Measurements from ENCODE around the gene ARID5B.
"Not testable (repeated sequence)": the region's sequence is repeated elsewhere in the genome, so short reads cannot be mapped to it uniquely, and the experiment has no call there.

Gene ARID5B

GRCh38 chr10:62018131-62018911, 116.8 kb downstream of the ARID5B start:
- no peak overlapping the region for H3K4me3 ChIP-seq (ENCODE audit: low read length)

DNA sequence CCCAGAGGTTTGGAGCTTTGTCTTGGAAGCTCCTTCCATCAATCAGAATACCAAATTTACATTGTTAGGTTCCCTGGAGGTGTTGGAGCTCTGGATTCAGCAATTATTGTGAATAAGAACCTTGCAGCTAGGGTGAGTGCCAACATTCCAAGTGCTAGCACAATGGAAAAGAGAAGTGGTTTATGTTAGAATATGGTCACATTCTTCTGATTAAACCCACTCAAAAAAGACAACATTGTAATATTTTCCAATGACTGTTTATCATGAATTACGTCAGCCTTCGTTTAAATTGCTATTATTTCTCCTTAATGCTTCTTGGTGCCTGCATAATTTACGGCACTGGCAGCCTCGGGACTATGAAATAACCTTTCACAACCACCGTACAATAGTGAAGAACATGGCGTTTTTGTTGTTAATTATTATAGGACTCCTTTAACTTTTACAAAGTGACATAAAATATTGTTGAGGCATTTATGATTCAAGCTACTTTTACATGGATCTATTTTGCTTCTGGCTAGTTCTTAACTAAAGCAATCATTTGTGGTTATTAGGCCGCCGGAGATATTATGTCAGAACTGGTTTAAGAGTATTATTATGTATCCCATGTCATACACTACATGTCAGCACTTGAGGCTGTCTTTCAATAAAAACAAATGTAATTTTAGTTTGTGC, 117.7 kb downstream of the ARID5B start:
- no peak overlapping the region for H3K4me3 ChIP-seq (ENCODE audit: low read length)
- no peak for TF ChIP-seq ZNF274 (IDR thresholded peaks at IDR 0.05; ENCODE audit: low read depth, low read length)

More at GRCh38 chr10:62018131-62018911, 116.8 kb downstream of the ARID5B start:
- no peak for TF ChIP-seq ZNF274 (IDR thresholded peaks at IDR 0.05; ENCODE audit: low read depth, low read length)

DNA sequence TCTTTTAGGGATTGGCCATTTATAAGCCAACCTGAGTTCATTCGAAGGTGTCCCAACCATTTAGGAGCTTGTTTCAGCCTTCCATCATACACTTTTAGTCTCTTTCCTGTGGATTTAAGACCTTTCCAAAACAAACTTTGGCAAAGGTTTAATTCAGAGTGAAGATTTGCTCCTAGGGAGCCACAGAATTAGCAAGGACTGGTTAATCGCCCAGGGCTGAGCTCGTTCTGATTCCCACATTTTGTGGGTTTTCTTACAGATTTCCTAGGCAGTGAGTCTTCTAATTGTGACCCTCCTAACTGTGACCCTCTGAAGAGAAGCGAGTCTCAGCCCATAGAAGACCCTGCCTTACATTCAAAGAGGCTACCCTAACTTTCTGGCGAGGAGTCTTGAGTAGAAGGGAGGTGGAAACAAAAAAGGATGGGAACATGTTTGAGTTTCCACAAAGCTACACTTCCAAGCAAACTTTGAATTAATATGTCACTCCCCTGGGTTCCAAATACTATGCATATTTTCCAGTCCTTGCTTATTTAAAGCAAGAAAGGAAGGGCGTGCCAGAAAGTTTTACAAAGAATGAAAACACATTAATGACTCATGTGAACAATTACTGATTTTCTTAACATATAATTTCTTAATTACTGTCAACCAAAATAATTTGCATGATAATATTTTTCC, 118.3 kb downstream of the ARID5B start:
- peak overlapping the region; percentile 29; the same call in 1 of the 2 replicates for H3K4me3 ChIP-seq (ENCODE audit: low read length)
- TF ChIP-seq ZNF274 (IDR thresholded peaks at IDR 0.05; ENCODE audit: low read depth, low read length) = no peak

DNA sequence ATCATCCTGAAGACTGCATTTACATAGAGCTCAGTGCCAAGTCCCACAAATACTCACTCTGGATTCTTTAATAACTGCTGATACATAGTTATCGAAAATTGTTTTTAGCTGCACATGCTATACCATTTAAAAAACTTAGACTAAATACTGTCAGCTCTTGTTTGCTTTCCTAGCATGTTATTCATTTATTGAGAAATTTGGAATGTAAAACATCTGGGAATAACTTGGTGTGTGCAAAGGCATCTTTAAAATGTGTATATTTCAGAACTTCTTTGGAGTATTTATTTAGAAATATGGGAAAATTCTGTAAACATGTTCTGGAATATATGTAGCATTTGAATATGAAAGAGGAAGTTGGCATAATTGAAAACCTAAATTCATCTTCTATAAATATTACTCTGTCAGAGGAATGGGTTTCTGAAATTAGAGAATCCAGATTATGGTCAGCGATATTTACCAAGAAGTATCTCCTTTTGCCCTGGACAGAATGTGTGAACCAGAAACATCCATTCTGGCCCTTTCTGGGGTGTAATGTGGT, 119.7 kb downstream of the ARID5B start:
- H3K4me3 ChIP-seq (ENCODE audit: low read length) = no peak overlapping the region
- TF ChIP-seq ZNF274 (IDR thresholded peaks at IDR 0.05; ENCODE audit: low read depth, low read length) = no peak

- TF ChIP-seq ZNF274 (IDR thresholded peaks at IDR 0.05; ENCODE audit: low read depth, low read length) = no peak
Observed at GRCh38 chr10:62021978-62022802, 120.7 kb downstream of the ARID5B start.

GRCh38 chr10:62022830-62023229, 121.3 kb downstream of the ARID5B start:
- H3K4me3 ChIP-seq (ENCODE audit: low read length) = no peak overlapping the region
- TF ChIP-seq ZNF274 (IDR thresholded peaks at IDR 0.05; ENCODE audit: low read depth, low read length) = no peak

More at GRCh38 chr10:62021978-62022802, 120.7 kb downstream of the ARID5B start:
- H3K4me3 ChIP-seq (ENCODE audit: low read length) = no peak overlapping the region

GRCh38 chr10:62023329-62023728, 121.8 kb downstream of the ARID5B start:
- no peak overlapping the region for H3K4me3 ChIP-seq (ENCODE audit: low read length)
- no peak for TF ChIP-seq ZNF274 (IDR thresholded peaks at IDR 0.05; ENCODE audit: low read depth, low read length)

- TF ChIP-seq ZNF274 (IDR thresholded peaks at IDR 0.05; ENCODE audit: low read depth, low read length) = no peak
- no peak overlapping the region for H3K4me3 ChIP-seq (ENCODE audit: low read length)
Observed at GRCh38 chr10:62024026-62024701, 122.7 kb downstream of the ARID5B start.

- H3K4me3 ChIP-seq (ENCODE audit: low read length) = no peak overlapping the region
- TF ChIP-seq ZNF274 (IDR thresholded peaks at IDR 0.05; ENCODE audit: low read depth, low read length) = no peak
Observed at GRCh38 chr10:62025134-62025794, 123.8 kb downstream of the ARID5B start.

DNA sequence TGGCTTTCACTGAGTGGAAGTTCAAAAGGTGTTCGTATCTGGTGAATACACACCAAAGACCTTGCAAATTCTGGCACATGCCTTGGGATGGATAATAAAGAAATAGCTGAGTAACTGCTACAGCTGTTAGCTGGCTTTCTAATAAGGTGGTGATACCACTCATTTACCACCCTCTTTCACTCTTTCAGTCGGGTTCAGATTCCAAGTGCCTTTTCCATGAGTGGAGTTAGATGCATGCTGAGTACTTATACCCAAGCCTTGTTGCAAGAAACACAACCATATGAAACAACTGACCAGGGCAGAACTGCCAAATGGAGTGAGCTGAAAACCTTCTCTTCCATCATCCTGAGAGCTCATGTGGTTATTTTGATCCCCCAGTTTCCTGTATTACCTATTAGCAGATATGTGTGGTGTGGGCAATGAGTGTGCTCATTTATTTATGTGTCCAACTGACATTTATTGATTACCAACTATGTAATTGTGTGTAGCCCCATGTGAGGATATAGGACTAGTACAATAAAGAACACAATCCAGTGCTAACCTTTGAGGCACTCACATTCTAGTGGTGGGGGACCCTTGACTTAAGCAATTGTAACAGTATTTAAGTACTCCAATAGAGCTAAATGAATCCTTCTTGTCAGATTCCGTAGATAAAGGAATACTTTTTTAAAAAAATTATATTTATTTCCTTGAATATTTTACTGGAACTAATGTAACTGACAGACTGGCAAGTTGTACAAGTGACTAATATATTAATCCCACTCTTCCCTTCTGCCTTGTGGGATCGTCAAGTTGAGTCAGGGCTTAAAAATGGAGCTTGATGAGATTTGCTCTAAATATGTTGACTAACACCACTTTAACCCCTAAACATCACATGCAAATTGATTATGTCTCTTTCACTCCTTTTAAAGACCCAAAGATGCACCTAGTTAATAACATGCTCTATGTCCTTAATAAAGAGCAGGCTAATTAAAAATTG, 124.7 kb downstream of the ARID5B start:
- no peak for TF ChIP-seq ZNF274 (IDR thresholded peaks at IDR 0.05; ENCODE audit: low read depth, low read length)
- no peak overlapping the region for H3K4me3 ChIP-seq (ENCODE audit: low read length)

GRCh38 chr10:62027841-62028501, 126.5 kb downstream of the ARID5B start:
- no peak for TF ChIP-seq ZNF274 (IDR thresholded peaks at IDR 0.05; ENCODE audit: low read depth, low read length)
- no peak overlapping the region for H3K4me3 ChIP-seq (ENCODE audit: low read length)

DNA sequence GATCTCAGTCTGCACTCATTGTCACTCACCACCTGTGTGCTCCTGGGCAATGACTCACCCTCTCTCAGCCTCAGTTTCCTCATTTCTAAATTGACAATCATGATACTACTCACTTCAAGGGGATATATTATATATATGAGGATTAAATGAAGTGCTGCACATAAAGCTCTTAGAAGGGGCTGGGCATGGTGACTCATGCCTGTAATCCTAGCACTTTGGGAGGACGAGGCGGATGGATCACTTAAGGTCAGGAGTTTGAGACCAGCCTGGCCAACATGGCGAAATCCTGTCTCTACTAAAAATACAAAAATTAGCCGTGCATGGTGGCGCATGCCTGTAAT, 127.0 kb downstream of the ARID5B start:
- not testable (repeated sequence) for H3K4me3 ChIP-seq (ENCODE audit: low read length)

All from GM08714 (cell line).